ENCODE measurements around the gene CYB5RL. TPM values are rescaled to one million over a fixed set of nuclear protein-coding genes. Genes with fewer than 3 reads are reported as not detected.

CYB5RL gene
- total RNA-seq, 5 donors from 2014 or later (not counting 1 experiment from before 2014, with no cell fraction given): 5.7 to 11.5 (median 10.0) TPM

DNA sequence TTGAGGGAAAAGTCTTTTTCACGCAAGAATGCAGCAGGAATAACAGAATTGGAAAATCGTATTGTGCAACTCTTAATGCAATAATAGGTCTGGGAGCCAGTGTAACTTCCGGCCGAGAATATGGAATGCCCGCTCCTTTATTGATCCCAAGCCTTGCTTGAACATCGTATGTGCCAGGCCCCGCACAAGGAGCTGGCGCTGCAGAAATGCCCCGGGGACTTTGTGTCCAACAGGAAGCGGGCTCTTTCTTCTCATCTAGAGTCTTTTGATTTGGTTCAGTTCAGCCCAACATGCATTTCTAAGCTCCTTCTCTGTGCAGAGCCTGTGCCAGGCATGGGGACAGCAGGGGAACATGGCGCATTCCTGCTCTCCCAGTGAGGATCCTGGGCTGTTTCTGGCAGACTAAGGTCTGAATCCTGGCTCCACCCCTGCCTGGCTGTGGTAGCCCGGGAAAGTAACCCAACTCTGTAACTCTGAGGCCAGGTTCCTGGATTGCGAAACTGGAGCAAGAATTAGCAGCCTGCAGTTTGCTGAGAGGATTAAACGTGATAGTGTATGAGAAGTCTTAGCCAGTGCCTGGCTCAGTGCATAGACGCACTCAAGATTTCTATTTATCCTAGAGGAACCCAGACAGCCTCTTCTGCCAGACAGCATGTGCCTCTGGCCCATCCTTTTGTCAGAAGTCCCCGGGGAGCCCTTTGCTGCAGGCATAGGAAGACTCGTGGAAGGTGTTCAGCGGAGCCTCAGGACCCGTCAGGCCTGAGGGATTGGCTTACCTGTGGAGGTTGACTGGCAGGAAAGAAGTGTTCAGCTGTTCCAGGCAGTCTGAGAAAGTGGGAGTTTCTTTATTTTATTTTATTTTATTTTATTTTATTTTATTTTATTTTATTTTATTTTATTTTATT, 46.0 kb downstream of the CYB5RL start:
- Histone ChIP-seq H3K27me3 (replicated peaks in 1 of 2; ENCODE audit: control insufficient read depth in 2 of 2, extremely low read depth in 1 of 2, insufficient read depth in 2 of 2, low read length in 1 of 2) (peaks cover 0 to 4% of the 10 kb centered on the region in 2 experiments), H3K9me3 (no peaks in the 10 kb centered on the region), H3K36me3 (ENCODE audit: control insufficient read depth in 2 of 2, extremely low read depth in 1 of 2, insufficient read depth in 1 of 2, low read length in 1 of 2) (no peaks in the 10 kb centered on the region), H3K4me1 (ENCODE audit: control insufficient read depth in 1 of 2, extremely low read depth in 1 of 2, insufficient read depth in 2 of 2, low read length in 2 of 2) (peaks cover 0 to 6% of the 10 kb centered on the region in 2 experiments), H3K27ac (ENCODE audit: low read length) (no peak overlapping the region), H3K4me3 (ENCODE audit: control insufficient read depth in 1 of 2, extremely low read depth in 1 of 2, low read length in 1 of 2) (no peak overlapping the region)
- DNase-seq (no peak), ATAC-seq (replicated peaks in 1 of 4) (no peak)
- CTCF ChIA-PET: no interaction called here
- Mint-ChIP-seq H3K36me3 (no peaks in the 10 kb centered on the region), H3K9me3 (no peaks in the 10 kb centered on the region), H3K4me1 (peaks cover 0 to 5% (median 4%) of the 10 kb centered on the region in 3 donors), H3K4me3 (no peak overlapping the region), H3K27me3 (no peaks in the 10 kb centered on the region), H3K27ac (no peak overlapping the region)
- POLR2A ChIA-PET: no interaction called here
- WGBS (ENCODE audit: insufficient coverage): 85% methylated on average over 13 of the region's 19 CpGs

DNA sequence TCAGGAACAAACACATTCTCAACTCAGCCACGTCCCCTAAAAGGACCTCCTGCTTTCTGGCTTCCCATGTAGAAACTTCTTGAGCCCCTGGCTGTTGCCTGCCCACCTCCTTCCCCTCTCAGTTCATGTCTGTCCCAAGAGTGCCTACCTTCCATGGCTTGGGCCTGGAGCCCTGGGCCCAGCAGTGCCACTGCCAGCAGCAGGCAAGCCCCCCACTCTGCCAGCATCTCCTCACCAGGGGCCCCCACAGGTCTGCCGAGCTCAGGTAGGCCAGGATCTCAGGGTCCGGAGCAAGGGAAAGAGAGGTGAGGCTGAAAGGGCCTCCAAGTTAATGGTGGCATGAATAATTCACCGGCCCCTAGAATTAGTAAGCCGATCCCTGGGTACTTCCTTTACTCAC, 47.1 kb downstream of the CYB5RL start, which contains the start of gene CDCP2:
CDCP2 (minus strand) TSS at position 305 of the 400 bp plus-strand sequence; CDS start at position 227, 78 bp downstream.
- peaks cover 0 to 4% of the 10 kb centered on the region in 2 experiments for H3K27me3 ChIP-seq (replicated peaks in 1 of 2; ENCODE audit: control insufficient read depth in 2 of 2, extremely low read depth in 1 of 2, insufficient read depth in 2 of 2, low read length in 1 of 2)
- H3K27me3 Mint-ChIP-seq: no peaks in the 10 kb centered on the region
- 76% methylated on average over 3 of the region's 5 CpGs for WGBS (ENCODE audit: insufficient coverage)

DNA sequence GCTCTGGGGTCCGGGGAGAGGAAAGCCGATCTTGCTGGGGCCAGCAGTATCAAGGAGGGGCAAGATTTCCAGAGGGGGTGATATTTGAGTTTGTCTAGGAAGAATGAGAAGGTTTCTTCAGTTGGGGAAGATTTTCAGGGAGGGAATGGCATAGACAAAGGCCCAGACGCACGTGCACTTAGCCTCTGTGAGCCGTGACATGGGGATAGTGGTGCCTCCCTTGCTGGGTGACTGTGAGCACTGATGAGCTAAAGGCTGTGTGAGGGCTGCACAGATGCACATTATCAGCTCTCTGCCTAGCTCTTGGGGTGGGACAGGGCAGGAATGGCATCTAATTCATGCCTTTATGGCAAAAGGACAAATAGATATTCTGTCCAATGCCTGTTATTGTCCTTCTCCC, 48.8 kb downstream of the CYB5RL start:
- H3K27ac Mint-ChIP-seq: no peak overlapping the region
- H3K9me3 Mint-ChIP-seq: no peaks in the 10 kb centered on the region
- Histone ChIP-seq H3K27me3 (replicated peaks in 1 of 2; ENCODE audit: control insufficient read depth in 2 of 2, extremely low read depth in 1 of 2, insufficient read depth in 2 of 2, low read length in 1 of 2) (peaks cover 0 to 4% of the 10 kb centered on the region in 2 experiments), H3K4me3 (ENCODE audit: control insufficient read depth in 1 of 2, extremely low read depth in 1 of 2, low read length in 1 of 2) (no peak overlapping the region), H3K4me1 (ENCODE audit: control insufficient read depth in 1 of 2, extremely low read depth in 1 of 2, insufficient read depth in 2 of 2, low read length in 2 of 2) (peaks cover 0 to 6% of the 10 kb centered on the region in 2 experiments), H3K36me3 (ENCODE audit: control insufficient read depth in 2 of 2, extremely low read depth in 1 of 2, insufficient read depth in 1 of 2, low read length in 1 of 2) (no peaks in the 10 kb centered on the region), H3K27ac (ENCODE audit: low read length) (no peak overlapping the region), H3K9me3 (no peaks in the 10 kb centered on the region)
- CTCF ChIA-PET: no interaction called here
- peaks cover 0 to 5% (median 4%) of the 10 kb centered on the region in 3 donors for H3K4me1 Mint-ChIP-seq
- POLR2A ChIA-PET: no interaction called here
- ATAC-seq (replicated peaks in 1 of 4): no peak
- H3K36me3 Mint-ChIP-seq: no peaks in the 10 kb centered on the region
- no peaks in the 10 kb centered on the region for H3K27me3 Mint-ChIP-seq
- WGBS (ENCODE audit: insufficient coverage): 89% methylated on average over 5 of the region's 5 CpGs
- no peak for DNase-seq
- no peak overlapping the region for H3K4me3 Mint-ChIP-seq

More for the DNA sequence above, 47.1 kb downstream of the CYB5RL start, which contains the start of gene CDCP2:
- DNase-seq (no peak), ATAC-seq (replicated peaks in 1 of 4) (no peak)
- ChIA-PET CTCF (no interaction called here), POLR2A (no interaction called here)
- Mint-ChIP-seq H3K9me3 (no peaks in the 10 kb centered on the region), H3K27ac (no peak within 1 kb of the TSS), H3K4me1 (peaks cover 0 to 5% (median 4%) of the 10 kb centered on the region in 3 donors), H3K36me3 (no peaks in the 10 kb centered on the region), H3K4me3 (no peak within 1 kb of the TSS)
- H3K36me3 ChIP-seq (ENCODE audit: control insufficient read depth in 2 of 2, extremely low read depth in 1 of 2, insufficient read depth in 1 of 2, low read length in 1 of 2): no peaks in the 10 kb centered on the region
- H3K9me3 ChIP-seq: no peaks in the 10 kb centered on the region
- H3K4me3 ChIP-seq (ENCODE audit: control insufficient read depth in 1 of 2, extremely low read depth in 1 of 2, low read length in 1 of 2): no peak within 1 kb of the TSS
- H3K27ac ChIP-seq (ENCODE audit: low read length): no peak within 1 kb of the TSS
- peaks cover 0 to 6% of the 10 kb centered on the region in 2 experiments for H3K4me1 ChIP-seq (ENCODE audit: control insufficient read depth in 1 of 2, extremely low read depth in 1 of 2, insufficient read depth in 2 of 2, low read length in 2 of 2)

Other genes with a start within 250 kb of the CYB5RL start
- gene LDLRAD1, start 181.8 kb downstream of the CYB5RL start, total RNA-seq: not detected
- gene TMEM59, start 146.8 kb downstream of the CYB5RL start, total RNA-seq: 100 to 1,000 TPM; 138 to 193 (median 174) TPM
- 10 to 100 TPM in 2 of 5 donors, 1 to 10 TPM in 3; 5.9 to 12.8 (median 9.7) TPM for gene TCEANC2, start 146.4 kb downstream of the CYB5RL start, total RNA-seq
- gene CDCP2, start 47.0 kb downstream of the CYB5RL start, total RNA-seq: under 1 TPM in 3 of 5 donors, not detected in 2; 0.25 to 0.35 (median 0.35) TPM
- gene MRPL37, start 137 bp upstream of the CYB5RL start, total RNA-seq: 10 to 100 TPM; 27.4 to 45.7 (median 40.6) TPM
- 10 to 100 TPM; 51.5 to 84.5 (median 69.2) TPM for gene SSBP3, start 206.4 kb upstream of the CYB5RL start, total RNA-seq

Measured in T-cell (primary cell).